HG03565 (cell line): ENCODE results near the gene OR2B6.
"Not testable (repeated sequence)": the region's sequence is repeated elsewhere in the genome, so short reads cannot be mapped to it uniquely, and the experiment has no call there.

ENCODE experiments used
- ATAC-seq: cut with Tn5 transposase; IDR thresholded peaks from one replicate; pipeline ENCODE4 v1.9.1; 2021; ENCODE audit warnings: mild to moderate bottlenecking, moderate library complexity; ENCODE audit not compliant: unreplicated experiment

Gene OR2B6

DNA sequence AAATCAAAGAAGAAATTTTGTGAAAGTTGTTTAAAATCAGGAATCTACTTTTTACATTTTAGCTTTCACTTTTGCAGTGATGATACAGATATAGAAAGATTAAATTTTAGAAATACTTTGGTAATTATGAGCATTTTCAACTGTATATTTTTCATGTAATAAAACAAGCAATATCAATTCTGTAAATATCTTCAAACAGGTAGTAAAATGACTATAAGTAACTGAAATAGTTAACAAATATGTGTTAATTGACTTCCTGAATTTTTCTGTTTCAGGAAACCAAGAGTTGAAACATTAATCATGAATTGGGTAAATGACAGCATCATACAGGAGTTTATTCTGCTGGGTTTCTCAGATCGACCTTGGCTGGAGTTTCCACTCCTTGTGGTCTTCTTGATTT, at the start of gene OR2B6:
Gene OR2B6 (plus strand): TSS at position 301 of the 400 bp plus-strand sequence. CDS start 0 bp downstream, at position 301.
- ATAC-seq, result no peak

DNA sequence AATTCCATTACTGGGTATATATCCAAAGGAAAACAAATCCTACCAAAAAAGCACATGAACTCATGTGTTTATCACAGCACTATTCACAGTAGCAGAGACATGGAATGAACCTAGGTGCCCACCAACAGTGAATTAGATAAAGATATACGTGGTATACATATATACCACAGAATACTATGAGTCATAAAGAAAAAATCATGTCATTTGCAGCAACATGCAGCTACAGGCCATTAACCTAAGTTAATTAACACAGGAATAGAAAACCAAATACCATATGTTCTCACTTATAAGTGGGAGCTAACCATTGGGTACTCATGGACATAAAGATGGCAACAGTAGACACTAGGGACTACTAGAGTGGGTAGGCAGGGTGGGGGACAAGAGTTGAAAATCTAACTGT, 49.0 kb upstream of the OR2B6 start:
- ATAC-seq, result no peak

GRCh38 chr6:27911956-27912446, 45.0 kb upstream of the OR2B6 start, which contains the start of gene OR2B2:
OR2B2 (minus strand) TSS chr6:27912396; CDS start chr6:27912319, 77 bp downstream.
- no peak for ATAC-seq

- no peak for ATAC-seq
These were observed 34.1 kb upstream of the OR2B6 start for GRCh38 chr6:27922949-27923348.

- no peak for ATAC-seq
These were observed 32.9 kb upstream of the OR2B6 start for GRCh38 chr6:27924179-27924578.

DNA sequence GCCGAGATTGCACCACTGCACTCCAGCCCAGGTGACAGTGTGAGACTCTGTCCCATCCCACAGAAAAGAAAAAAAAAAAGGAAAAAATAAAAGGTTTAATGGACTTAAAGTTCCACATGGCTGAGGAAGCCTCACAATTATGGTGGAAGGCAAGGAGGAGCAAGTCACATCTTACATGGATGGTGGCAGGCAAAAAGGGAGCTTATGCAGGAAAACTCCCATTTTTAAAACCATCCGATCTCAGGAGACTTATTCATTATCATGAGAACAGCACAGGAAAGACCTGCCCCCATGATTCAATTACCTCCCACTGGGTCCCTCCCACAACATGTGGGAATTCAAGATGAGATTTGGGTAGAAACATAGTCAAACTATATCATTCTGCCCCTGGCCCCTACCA, 29.0 kb upstream of the OR2B6 start:
- not testable (repeated sequence) for ATAC-seq

GRCh38 chr6:27929930-27930329, 27.1 kb upstream of the OR2B6 start:
- ATAC-seq, result not testable (repeated sequence)

DNA sequence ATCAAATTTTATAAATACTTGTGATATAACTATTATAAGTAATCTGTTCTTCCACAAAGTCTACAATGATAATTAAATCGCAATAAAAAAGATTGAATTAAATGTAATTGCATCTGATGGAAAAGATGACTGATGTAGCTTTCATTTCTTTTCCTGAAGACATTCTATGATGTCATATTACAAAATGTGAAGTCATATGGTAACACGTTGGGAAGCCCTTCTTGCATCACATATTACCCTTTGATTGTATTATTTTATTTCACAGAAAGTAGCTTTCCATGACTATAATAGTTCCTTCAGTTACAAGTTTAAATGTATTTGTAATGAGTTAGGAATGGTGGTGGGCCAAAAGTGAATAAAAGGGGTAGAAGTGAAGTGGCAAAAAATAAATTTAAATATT, 25.8 kb upstream of the OR2B6 start:
- no peak for ATAC-seq

- no peak for ATAC-seq
These were observed 16.3 kb upstream of the OR2B6 start for GRCh38 chr6:27940766-27941165.

GRCh38 chr6:27943072-27943471, 14.0 kb upstream of the OR2B6 start:
- ATAC-seq, result not testable (repeated sequence)

- no peak for ATAC-seq
These were observed 8.8 kb upstream of the OR2B6 start for GRCh38 chr6:27948237-27948636.

- ATAC-seq, result no peak
These were observed 6.0 kb upstream of the OR2B6 start for GRCh38 chr6:27951040-27951439.

DNA sequence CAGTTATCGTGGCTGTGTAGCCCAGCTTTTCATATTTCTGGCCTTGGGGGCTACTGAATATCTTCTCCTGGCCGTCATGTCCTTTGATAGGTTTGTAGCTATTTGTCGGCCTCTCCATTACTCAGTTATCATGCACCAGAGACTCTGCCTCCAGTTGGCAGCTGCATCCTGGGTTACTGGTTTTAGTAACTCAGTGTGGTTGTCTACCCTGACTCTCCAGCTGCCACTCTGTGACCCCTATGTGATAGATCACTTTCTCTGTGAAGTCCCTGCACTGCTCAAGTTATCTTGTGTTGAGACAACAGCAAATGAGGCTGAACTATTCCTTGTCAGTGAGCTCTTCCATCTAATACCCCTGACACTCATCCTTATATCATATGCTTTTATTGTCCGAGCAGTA, 475 bp downstream of the OR2B6 start:
- no peak for ATAC-seq

DNA sequence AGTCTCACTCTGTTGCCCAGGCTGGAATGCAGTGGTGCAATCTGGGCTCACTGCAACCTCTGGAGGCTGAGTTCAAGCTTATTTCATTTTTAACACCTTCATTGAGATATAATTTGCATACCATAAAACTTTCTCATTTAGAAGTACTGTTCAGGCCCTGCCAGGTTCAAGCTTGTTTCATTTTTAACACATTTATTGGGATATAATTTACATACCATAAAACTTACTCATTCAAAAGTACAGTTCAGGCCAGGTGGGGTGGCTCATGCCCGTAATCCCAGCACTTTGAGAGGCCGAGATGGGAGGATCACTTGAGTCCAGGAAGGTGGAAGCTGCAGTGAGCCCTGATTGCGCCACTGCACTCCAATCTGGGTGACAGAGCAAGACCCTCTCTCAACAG, 5.5 kb downstream of the OR2B6 start:
- ATAC-seq, result no peak

- ATAC-seq, result no peak
These were observed 9.0 kb downstream of the OR2B6 start for GRCh38 chr6:27966044-27966443.

GRCh38 chr6:27966816-27967426, 9.9 kb downstream of the OR2B6 start:
- no peak for ATAC-seq

DNA sequence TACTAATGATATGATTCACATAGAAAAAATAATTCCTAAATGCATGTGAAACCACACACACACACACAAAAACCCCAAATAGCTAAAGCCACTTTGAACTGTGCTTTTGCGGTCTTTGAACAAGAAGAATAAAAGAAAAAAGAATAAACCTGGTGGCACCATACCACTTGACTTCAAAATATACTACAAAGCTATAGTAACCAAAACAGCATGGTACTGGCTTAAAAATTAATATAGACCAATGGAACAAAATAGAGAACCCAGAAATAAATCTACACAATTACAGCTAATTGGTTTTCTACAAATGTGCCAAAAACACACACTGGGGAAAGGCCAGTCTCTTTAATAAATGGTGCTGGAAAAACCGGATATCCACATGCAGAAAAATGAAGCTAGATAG, 13.4 kb downstream of the OR2B6 start:
- ATAC-seq, result no peak

DNA sequence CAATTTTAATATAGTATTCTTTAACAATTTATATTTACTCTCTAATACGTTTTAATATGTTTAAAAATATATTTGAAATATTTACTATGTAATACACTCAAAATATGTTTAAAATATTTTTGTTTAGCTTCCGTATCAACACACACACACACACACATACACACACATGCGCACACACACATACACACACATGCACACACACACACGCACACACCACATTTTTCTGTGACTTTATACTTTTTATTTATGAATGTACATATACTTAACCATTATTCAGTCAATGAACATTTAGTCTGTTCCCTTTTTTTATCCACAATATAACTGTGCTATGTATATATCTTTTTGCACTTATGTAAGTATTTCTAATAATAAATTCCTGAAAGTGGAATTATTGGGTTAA, 15.7 kb downstream of the OR2B6 start:
- ATAC-seq, result no peak

GRCh38 chr6:27977387-27977786, 20.3 kb downstream of the OR2B6 start:
- ATAC-seq, result no peak

DNA sequence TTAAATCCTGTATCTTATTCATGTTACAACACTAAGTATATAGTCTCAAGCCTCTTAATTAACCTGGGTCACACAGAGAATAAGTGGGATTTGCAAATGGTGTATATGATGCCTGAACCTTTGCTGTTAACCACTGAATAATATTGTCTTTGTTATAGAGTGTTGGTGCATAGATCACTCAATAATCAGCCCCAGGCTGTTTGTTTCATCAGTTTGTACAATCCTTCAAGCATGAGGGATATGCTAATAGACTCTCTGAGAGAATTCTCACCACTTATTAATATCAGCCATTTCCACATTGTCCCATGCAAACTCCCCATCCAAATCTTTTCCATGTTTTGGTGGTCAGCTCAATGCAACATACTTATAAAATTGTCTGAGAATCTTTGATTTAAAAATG, 21.7 kb downstream of the OR2B6 start:
- ATAC-seq, result no peak

- no peak for ATAC-seq
These were observed 23.1 kb downstream of the OR2B6 start for GRCh38 chr6:27980111-27980510.

DNA sequence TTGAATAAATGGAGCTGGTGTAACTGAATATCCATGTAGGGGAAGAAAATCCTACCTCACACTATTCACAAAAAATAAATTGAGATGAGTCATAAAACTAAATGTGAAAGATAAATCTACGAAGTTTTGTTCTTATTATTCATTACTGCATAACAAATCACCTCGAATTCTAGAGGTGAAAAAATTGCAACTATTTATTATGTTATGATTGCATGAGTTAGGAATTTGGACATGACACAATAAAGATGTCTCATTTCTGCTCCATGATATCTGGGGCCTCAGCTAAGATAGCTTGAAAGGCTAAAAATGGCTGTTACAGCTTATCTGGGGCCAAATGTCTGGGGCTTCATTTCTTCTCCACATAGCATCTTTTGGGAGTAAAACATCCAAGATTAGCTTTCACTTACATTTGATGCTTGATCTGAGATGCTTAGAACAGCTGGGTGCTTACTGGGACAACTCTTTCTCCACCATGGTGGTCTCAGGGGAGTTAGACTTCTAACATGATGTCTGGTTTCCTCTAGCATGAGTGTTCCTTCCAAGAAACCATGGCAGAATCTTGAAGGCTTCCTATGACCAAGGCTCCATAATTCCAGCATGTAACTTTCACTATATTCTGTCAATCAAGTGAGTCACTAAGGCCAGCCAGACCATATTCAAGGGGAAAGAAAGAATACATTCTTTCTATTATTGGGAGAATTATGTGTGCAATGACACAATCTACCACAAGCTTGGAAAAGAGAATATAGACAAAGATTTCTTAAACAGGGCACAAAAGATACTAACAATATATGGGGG, 30.1 kb downstream of the OR2B6 start:
- ATAC-seq, result no peak
